ENCODE measurements around the gene KRTAP7-1. TPM values are rescaled to one million over a fixed set of nuclear protein-coding genes. Genes with fewer than 3 reads are reported as not detected.

Gene KRTAP7-1, protein sequence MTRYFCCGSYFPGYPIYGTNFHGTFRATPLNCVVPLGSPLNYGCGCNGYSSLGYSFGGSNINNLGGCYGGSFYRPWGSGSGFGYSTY
- not detected for total RNA-seq

DNA sequence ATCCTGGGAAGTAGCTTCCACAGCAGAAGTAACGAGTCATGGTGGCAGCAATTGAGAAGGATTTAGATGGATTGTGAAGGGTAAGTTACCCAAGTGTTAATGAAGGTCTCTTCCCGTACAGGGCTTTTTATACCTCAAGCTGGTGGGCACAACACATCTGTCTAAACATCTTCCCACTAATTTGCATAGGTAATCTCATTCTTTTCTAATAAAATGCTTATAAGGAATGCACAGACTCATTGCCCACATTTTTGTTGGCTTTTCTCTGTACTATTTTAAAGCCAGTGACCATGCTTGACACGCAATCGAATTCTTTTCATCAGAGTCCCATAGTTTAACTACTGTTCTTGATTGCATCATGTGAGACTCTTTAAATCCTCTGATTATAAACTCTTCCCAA lies at the start of gene KRTAP7-1:
Gene KRTAP7-1 (minus strand): TSS at position 101 of the 400 bp plus-strand sequence. CDS start 61 bp downstream, at position 40.

GRCh38 chr21:30813174-30813573 lies 16.4 kb downstream of the KRTAP7-1 start, which contains the start of gene KRTAP8-1:
Gene KRTAP8-1, minus strand, starts transcription at chr21:30813274. Its CDS starts 54 bp downstream, at chr21:30813220.

Small RNAs within 50 kb of the gene (small RNA-seq; reads per million reads assigned to genes)
- gene KRTAP8-2P (ENCODE audit: low replicate concordance): not detected
- gene KRTAP8-3P (ENCODE audit: low replicate concordance): not detected

Other genes starting within 250 kb of the KRTAP7-1 start
- gene KRTAP22-2, start 239.4 kb downstream of the KRTAP7-1 start, total RNA-seq: not detected
- gene KRTAP6-3, start 237.3 kb downstream of the KRTAP7-1 start, total RNA-seq: not detected
- gene KRTAP6-2, start 230.9 kb downstream of the KRTAP7-1 start, total RNA-seq: not detected
- gene KRTAP22-1, start 228.7 kb downstream of the KRTAP7-1 start, total RNA-seq: not detected
- gene KRTAP6-1, start 215.8 kb downstream of the KRTAP7-1 start, total RNA-seq: not detected
- not detected for gene KRTAP20-1, start 213.3 kb downstream of the KRTAP7-1 start, total RNA-seq
- not detected for gene KRTAP20-4, start 209.1 kb downstream of the KRTAP7-1 start, total RNA-seq
- gene KRTAP20-2, start 194.6 kb downstream of the KRTAP7-1 start, total RNA-seq: not detected
- not detected for gene KRTAP20-3, start 186.9 kb downstream of the KRTAP7-1 start, total RNA-seq
- not detected for gene KRTAP21-3, start 111.0 kb downstream of the KRTAP7-1 start, total RNA-seq
- gene KRTAP21-2, start 82.5 kb downstream of the KRTAP7-1 start, total RNA-seq: not detected
- gene KRTAP21-1, start 74.3 kb downstream of the KRTAP7-1 start, total RNA-seq: not detected
- not detected for gene KRTAP8-1, start 16.5 kb downstream of the KRTAP7-1 start, total RNA-seq
- 0.41 TPM for gene KRTAP11-1, start 51.8 kb upstream of the KRTAP7-1 start, total RNA-seq
- gene KRTAP19-8, start 208.7 kb upstream of the KRTAP7-1 start, total RNA-seq: not detected